GM19043 (cell line): ENCODE data around the gene YIF1A.

ENCODE experiments used
- ATAC-seq: cut with Tn5 transposase; IDR thresholded peaks from one replicate; pipeline ENCODE4 v1.9.1; 2021; ENCODE audit warnings: low read depth; ENCODE audit not compliant: unreplicated experiment

The YIF1A gene

GRCh38 chr11:66288671-66289547 lies at the start of gene YIF1A:
YIF1A (minus strand) TSS chr11:66289143; CDS start chr11:66288985, 158 bp downstream.
- peak; percentile 93 for ATAC-seq

- no peak for ATAC-seq
Observed at GRCh38 chr11:66337103-66337899, 48.4 kb upstream of the YIF1A start.

- peak; percentile 83 for ATAC-seq
Observed at GRCh38 chr11:66336234-66337102, 47.5 kb upstream of the YIF1A start, which contains the start of gene RIN1. RIN1 (minus strand) TSS chr11:66336434; CDS start chr11:66336402, 32 bp downstream.

- ATAC-seq = no peak
Observed at GRCh38 chr11:66335531-66336233, 46.7 kb upstream of the YIF1A start.

GRCh38 chr11:66334605-66335442 lies 45.9 kb upstream of the YIF1A start:
- no peak for ATAC-seq

GRCh38 chr11:66333896-66334604 lies 45.1 kb upstream of the YIF1A start:
- no peak for ATAC-seq

- no peak for ATAC-seq
Observed at GRCh38 chr11:66333220-66333877, 44.4 kb upstream of the YIF1A start.

GRCh38 chr11:66332371-66333219 lies 43.7 kb upstream of the YIF1A start:
- ATAC-seq = no peak

GRCh38 chr11:66331542-66332370 lies 42.8 kb upstream of the YIF1A start:
- ATAC-seq = no peak

GRCh38 chr11:66330931-66331330 lies 42.0 kb upstream of the YIF1A start:
- no peak for ATAC-seq

GRCh38 chr11:66329165-66329673 lies 40.3 kb upstream of the YIF1A start:
- no peak for ATAC-seq

- ATAC-seq = no peak
Observed at GRCh38 chr11:66328302-66329144, 39.6 kb upstream of the YIF1A start.

- no peak for ATAC-seq
Observed at GRCh38 chr11:66328031-66328301, 39.0 kb upstream of the YIF1A start.

GRCh38 chr11:66327171-66328030 lies 38.5 kb upstream of the YIF1A start:
- no peak for ATAC-seq
